Type B pancreatic cell (in vitro differentiated cells): ENCODE measurements around the gene F10. TPM values are rescaled to one million over a fixed set of nuclear protein-coding genes. Genes with fewer than 3 reads are reported as not detected.

Experiments used
- DNase-seq: peaks from one replicate; pipeline ENCODE4 v3.0.0; 2021; ENCODE audit warnings: mixed read lengths; ENCODE audit not compliant: unreplicated experiment; ENCODE audit errors: extremely low spot score
- H3K27ac Mint-ChIP-seq: 2 replicates; pipeline ENCODE4 v1.8.0; 2021; ENCODE audit warnings: mild to moderate bottlenecking, mixed read lengths
- H3K27me3 Mint-ChIP-seq: 2 replicates; pipeline ENCODE4 v1.8.0; 2021; ENCODE audit warnings: mixed read lengths
- H3K36me3 Mint-ChIP-seq: 2 replicates; pipeline ENCODE4 v1.8.0; 2021; ENCODE audit warnings: mixed read lengths
- H3K4me1 Mint-ChIP-seq: one replicate; pipeline ENCODE4 v1.8.0; 2021; ENCODE audit warnings: mixed read lengths; ENCODE audit not compliant: unreplicated experiment
- H3K4me3 Mint-ChIP-seq: 2 replicates; pipeline ENCODE4 v1.8.0; 2021; ENCODE audit warnings: mild to moderate bottlenecking, mixed read lengths
- H3K9me3 Mint-ChIP-seq: 2 replicates; pipeline ENCODE4 v1.8.0; 2021; ENCODE audit warnings: mixed read lengths
- total RNA-seq: library from RNA; stranded (reverse); gene quantifications from 2 replicates; pipeline ENCODE4 v1.2.1, GENCODE V29; 2021; ENCODE audit warnings: low replicate concordance
- TF ChIP-seq, protein P1 (sequence below): fragments of 200-600 bp; sonication (generic); conservative IDR thresholded peaks from 2 replicates; pipeline ENCODE4 v1.5.0; 2021; ENCODE audit warnings: antibody characterized with exemption, mild to moderate bottlenecking

Gene F10
- total RNA-seq, 1 donor from 2014 or later: 34.4 TPM

GRCh38 chr13:113172419-113172926 lies 49.9 kb downstream of the F10 start:
- Mint-ChIP-seq H3K9me3 (no peaks in the 10 kb centered on the region), H3K4me1 (peaks cover 3% of the 10 kb centered on the region), H3K36me3 (peaks cover 32% of the 10 kb centered on the region), H3K27me3 (no peaks in the 10 kb centered on the region), H3K27ac (no peak overlapping the region), H3K4me3 (no peak overlapping the region)
- TF ChIP-seq, protein P1, sequence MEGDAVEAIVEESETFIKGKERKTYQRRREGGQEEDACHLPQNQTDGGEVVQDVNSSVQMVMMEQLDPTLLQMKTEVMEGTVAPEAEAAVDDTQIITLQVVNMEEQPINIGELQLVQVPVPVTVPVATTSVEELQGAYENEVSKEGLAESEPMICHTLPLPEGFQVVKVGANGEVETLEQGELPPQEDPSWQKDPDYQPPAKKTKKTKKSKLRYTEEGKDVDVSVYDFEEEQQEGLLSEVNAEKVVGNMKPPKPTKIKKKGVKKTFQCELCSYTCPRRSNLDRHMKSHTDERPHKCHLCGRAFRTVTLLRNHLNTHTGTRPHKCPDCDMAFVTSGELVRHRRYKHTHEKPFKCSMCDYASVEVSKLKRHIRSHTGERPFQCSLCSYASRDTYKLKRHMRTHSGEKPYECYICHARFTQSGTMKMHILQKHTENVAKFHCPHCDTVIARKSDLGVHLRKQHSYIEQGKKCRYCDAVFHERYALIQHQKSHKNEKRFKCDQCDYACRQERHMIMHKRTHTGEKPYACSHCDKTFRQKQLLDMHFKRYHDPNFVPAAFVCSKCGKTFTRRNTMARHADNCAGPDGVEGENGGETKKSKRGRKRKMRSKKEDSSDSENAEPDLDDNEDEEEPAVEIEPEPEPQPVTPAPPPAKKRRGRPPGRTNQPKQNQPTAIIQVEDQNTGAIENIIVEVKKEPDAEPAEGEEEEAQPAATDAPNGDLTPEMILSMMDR: no peak
- DNase-seq: no peak

DNA sequence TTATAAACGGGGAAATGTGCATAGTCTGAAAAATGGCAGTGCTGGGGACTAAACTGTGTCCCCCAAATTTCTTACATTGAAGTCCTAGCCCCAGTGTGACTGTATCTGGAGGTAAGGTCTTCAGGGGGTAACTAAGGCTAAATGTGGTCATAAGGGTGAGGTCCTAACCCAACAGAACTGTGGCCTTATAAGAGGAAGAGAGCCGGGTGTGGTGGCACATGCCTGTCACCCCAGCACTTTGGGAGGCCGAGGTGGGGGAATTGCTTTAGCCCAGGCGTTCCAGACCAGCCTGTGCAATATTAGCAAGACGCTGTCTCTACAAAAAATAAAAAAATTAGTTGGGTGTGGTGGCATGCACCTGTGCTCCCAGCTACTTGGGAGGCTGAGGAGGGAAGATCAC lies 53.7 kb downstream of the F10 start:
- TF ChIP-seq, protein P1: no peak
- no peaks in the 10 kb centered on the region for H3K27me3 Mint-ChIP-seq
- peak overlapping the region; percentile 85 for H3K27ac Mint-ChIP-seq
- no peaks in the 10 kb centered on the region for H3K4me1 Mint-ChIP-seq
- DNase-seq: no peak
- no peak overlapping the region for H3K4me3 Mint-ChIP-seq
- H3K9me3 Mint-ChIP-seq: no peaks in the 10 kb centered on the region
- peaks cover 37% of the 10 kb centered on the region for H3K36me3 Mint-ChIP-seq

DNA sequence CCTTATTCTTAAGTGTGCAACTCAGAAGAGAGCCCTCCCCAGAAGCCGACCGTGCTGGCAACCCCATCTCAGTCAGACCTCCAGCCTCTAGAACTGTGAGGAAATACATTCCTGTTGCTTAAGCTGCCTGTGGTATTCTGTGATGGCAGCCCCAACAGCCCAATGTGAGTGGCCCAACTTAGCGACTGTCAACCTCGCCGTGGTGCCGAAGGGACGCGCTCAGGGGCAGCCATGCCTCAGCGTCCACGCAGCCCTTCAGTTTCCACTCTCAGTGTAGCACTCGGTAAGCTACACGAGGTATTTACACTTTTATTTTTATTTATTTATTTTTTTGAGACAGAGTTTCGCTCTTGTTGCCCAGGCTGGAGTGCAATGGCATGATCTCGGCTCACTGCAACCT lies 54.2 kb downstream of the F10 start:
- Mint-ChIP-seq H3K4me3 (no peak overlapping the region), H3K4me1 (no peaks in the 10 kb centered on the region), H3K9me3 (no peaks in the 10 kb centered on the region), H3K36me3 (peaks cover 38% of the 10 kb centered on the region), H3K27ac (no peak overlapping the region), H3K27me3 (no peaks in the 10 kb centered on the region)
- TF ChIP-seq, protein P1: no peak
- no peak for DNase-seq

DNA sequence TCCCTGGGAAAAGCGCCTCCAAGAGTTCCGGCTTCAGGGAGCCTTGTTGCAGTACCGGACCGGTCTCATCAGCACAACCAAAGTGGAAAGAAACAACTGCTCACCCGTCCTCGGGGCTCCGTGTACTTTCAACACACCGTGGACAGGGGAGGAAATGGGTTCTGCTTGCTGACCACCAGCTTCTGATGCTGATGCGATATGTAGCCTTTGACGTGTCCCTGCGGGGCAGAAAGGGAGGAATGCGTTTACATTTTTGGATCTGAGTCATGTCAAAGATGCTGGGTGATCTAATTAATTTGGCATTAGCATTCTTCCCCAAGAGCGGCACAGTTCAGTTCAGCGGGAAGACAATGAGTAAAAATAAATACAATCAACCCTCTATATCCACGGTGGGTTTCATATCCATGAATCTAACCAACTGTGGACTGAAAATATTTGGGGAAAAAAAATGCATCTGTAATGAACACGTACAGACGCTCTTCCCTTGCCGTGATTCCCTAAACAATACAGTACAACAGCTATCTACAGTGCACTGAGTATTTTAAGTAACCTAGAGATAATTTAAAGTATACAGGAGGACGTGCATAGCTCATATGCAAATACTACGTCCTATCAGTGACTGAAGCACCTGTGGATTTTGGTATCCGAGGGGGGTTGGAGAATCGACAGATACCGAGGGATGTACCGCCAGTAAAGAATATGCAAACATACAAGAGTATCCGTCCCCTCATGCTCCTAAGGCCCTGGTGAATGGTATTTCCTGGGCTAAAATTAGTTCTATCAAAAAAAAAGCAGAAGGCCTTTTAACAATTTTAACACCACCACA lies 55.7 kb downstream of the F10 start:
- Mint-ChIP-seq H3K4me1 (no peaks in the 10 kb centered on the region), H3K27ac (no peak overlapping the region)

DNA sequence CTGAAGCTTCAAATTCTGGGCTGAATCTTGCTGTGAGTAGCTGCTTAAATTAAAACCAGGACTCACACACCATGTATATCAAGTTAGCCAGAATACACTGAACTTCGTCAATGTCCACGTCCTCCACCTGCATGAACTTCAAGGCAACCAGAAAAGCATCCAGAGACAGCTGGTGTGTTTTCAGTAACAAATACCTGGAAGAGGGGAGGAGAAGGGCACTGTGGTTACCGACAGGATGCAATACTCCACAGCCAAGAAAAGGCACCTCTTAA lies 56.2 kb downstream of the F10 start:
- Mint-ChIP-seq H3K36me3 (peaks cover 44% of the 10 kb centered on the region), H3K27me3 (no peaks in the 10 kb centered on the region), H3K4me1 (no peaks in the 10 kb centered on the region), H3K27ac (no peak overlapping the region), H3K4me3 (no peak overlapping the region), H3K9me3 (no peaks in the 10 kb centered on the region)
- TF ChIP-seq, protein P1: no peak
- no peak for DNase-seq

More for the DNA sequence above, 55.7 kb downstream of the F10 start:
- H3K9me3 Mint-ChIP-seq: no peaks in the 10 kb centered on the region
- DNase-seq: no peak
- no peaks in the 10 kb centered on the region for H3K27me3 Mint-ChIP-seq
- no peak overlapping the region for H3K4me3 Mint-ChIP-seq
- peaks cover 40% of the 10 kb centered on the region for H3K36me3 Mint-ChIP-seq
- TF ChIP-seq, protein P1: no peak
